Upper lobe of left lung (tissue), 6 donors: ENCODE data around the gene PIAS2. TPM values are rescaled to one million over a fixed set of nuclear protein-coding genes. Genes with fewer than 3 reads are reported as not detected.
"Not testable (repeated sequence)": the region's sequence is repeated elsewhere in the genome, so short reads cannot be mapped to it uniquely, and the experiment has no call there.

Experiments
- ATAC-seq, 2 donors: fragments of 200-7000 bp; cut with Tn5 transposase; one replicate each; pipeline ENCODE4 v1.9.1; 2022; ENCODE audit warnings: mild to moderate bottlenecking in 2 of 2, moderate library complexity in 2 of 2; ENCODE audit not compliant: low FRiP score in 2 of 2
- DNase-seq, 2 donors: peaks; one replicate each; pipeline ENCODE4 v3.0.0-alpha.2; 2019 to 2020
- H3K27ac ChIP-seq, 4 donors: fragments of 200-600 bp; sonication (generic); one replicate each; pipeline ENCODE4 v1.5.1; 2016 to 2019
- H3K27me3 ChIP-seq, 4 donors: fragments of 200-600 bp; sonication (generic); one replicate each; pipeline ENCODE4 v1.5.1; 2017 to 2019
- H3K36me3 ChIP-seq, 4 donors: fragments of 200-600 bp; sonication (generic); one replicate each; pipeline ENCODE4 v1.5.1; 2016 to 2019
- H3K4me1 ChIP-seq, 4 donors: fragments of 200-600 bp; sonication (generic); one replicate each; pipeline ENCODE4 v1.5.1; 2018 to 2019
- H3K4me3 ChIP-seq, 4 donors: fragments of 200-600 bp; sonication (generic); one replicate each; pipeline ENCODE4 v1.5.1; 2017 to 2019; ENCODE audit warnings: mild to moderate bottlenecking in 2 of 4, moderate library complexity in 1 of 4
- H3K9me3 ChIP-seq, 4 donors: fragments of 200-600 bp; sonication (generic); one replicate each; pipeline ENCODE4 v1.5.1; 2018 to 2019
- CTCF ChIP-seq, 6 experiments: fragments of 450-650 bp in 4 of 6; fragments of 200-600 bp in 2 of 6; sonication (generic) in 2 of 6; IDR thresholded peaks; one replicate each; pipeline ENCODE4 v1.5.1; 2016 to 2019; ENCODE audit warnings: antibody characterized with exemption in 6 of 6
- EP300 ChIP-seq, 4 donors: sonication (generic); formaldehyde crosslinking; IDR thresholded peaks; one replicate each; pipeline ENCODE4 v1.5.1; 2017; ENCODE audit warnings: antibody characterized with exemption in 4 of 4, control low read depth in 2 of 4
- POLR2A ChIP-seq, 4 donors: fragments of 450-650 bp; IDR thresholded peaks; one replicate each; pipeline ENCODE4 v1.5.1; 2016 to 2017; ENCODE audit warnings: antibody characterized with exemption in 4 of 4, mild to moderate bottlenecking in 2 of 4
- POLR2AphosphoS5 ChIP-seq, 2 donors: sonication (generic); formaldehyde crosslinking; IDR thresholded peaks; one replicate each; pipeline ENCODE4 v1.5.1; 2017; ENCODE audit warnings: antibody characterized with exemption in 2 of 2
- WGBS, 2 donors: methylation state at CpG; one replicate each; pipeline ENCODE4 v1.1.5; 2017 to 2018; 5-methylcytosine and 5-hydroxymethylcytosine counted together
- total RNA-seq, 6 donors: library from RNA; depleted of rRNA in 4 of 6; stranded (reverse); fragments of >200 nt in 4 of 6; gene quantifications; one replicate each; pipeline versions ENCODE4 v1.1.0 to v1.2.1, GENCODE V29; 2016 to 2021
- donor health status: DM: no; HTN: no; CAD: no; lungs with moderate emphysema.
- donor health status: DM: no; HTN: yes; CAD: no; lungs with severe emphysema.

Gene PIAS2
- total RNA-seq, 6 donors from 2014 or later: 18.4 to 33.5 (median 30.4) TPM

GRCh38 chr18:46833899-46834298, 83.4 kb downstream of the PIAS2 start:
- H3K4me1 ChIP-seq: no peaks in the 10 kb centered on the region
- ATAC-seq: no peak
- no peaks in the 10 kb centered on the region for H3K9me3 ChIP-seq
- H3K36me3 ChIP-seq: peaks cover 0 to 9% (median 3%) of the 10 kb centered on the region in 4 donors
- TF ChIP-seq CTCF (IDR thresholded peaks at IDR 0.05) (no peak), POLR2AphosphoS5 (IDR thresholded peaks at IDR 0.05) (no peak), POLR2A (IDR thresholded peaks at IDR 0.05) (no peak), EP300 (IDR thresholded peaks at IDR 0.05) (no peak)
- no peaks in the 10 kb centered on the region for H3K27me3 ChIP-seq
- DNase-seq: no peak
- WGBS, 2 donors: 97 to 98% methylated on average over 1 of the region's 1 CpG
- no peak overlapping the region for H3K4me3 ChIP-seq
- no peak overlapping the region for H3K27ac ChIP-seq

GRCh38 chr18:46832849-46833248, 84.5 kb downstream of the PIAS2 start:
- ATAC-seq (no peak), DNase-seq (no peak)
- 72 to 81% methylated on average over 2 of the region's 2 CpGs for WGBS, 2 donors
- H3K4me1 ChIP-seq: no peaks in the 10 kb centered on the region
- H3K9me3 ChIP-seq: no peaks in the 10 kb centered on the region
- TF ChIP-seq CTCF (IDR thresholded peaks at IDR 0.05) (no peak), POLR2A (IDR thresholded peaks at IDR 0.05) (no peak), EP300 (IDR thresholded peaks at IDR 0.05) (no peak), POLR2AphosphoS5 (IDR thresholded peaks at IDR 0.05) (no peak)
- H3K36me3 ChIP-seq: peaks cover 0 to 20% (median 5%) of the 10 kb centered on the region in 4 donors
- H3K27ac ChIP-seq: no peak overlapping the region
- H3K27me3 ChIP-seq: no peaks in the 10 kb centered on the region
- H3K4me3 ChIP-seq: no peak overlapping the region

GRCh38 chr18:46832422-46832821, 84.9 kb downstream of the PIAS2 start:
- ATAC-seq, H3K9me3 ChIP-seq: not testable (repeated sequence)
- peaks cover 0 to 24% (median 6%) of the 10 kb centered on the region in 4 donors for H3K36me3 ChIP-seq

GRCh38 chr18:46831434-46831833, 85.9 kb downstream of the PIAS2 start:
- Histone ChIP-seq H3K36me3 (peaks cover 0 to 34% (median 6%) of the 10 kb centered on the region in 4 donors), H3K9me3 (no peaks in the 10 kb centered on the region), H3K4me1 (no peaks in the 10 kb centered on the region), H3K4me3 (no peak overlapping the region), H3K27me3 (no peaks in the 10 kb centered on the region), H3K27ac (no peak overlapping the region)
- ATAC-seq (no peak), DNase-seq (no peak)
- TF ChIP-seq CTCF (IDR thresholded peaks at IDR 0.05) (no peak), POLR2A (IDR thresholded peaks at IDR 0.05) (no peak), POLR2AphosphoS5 (IDR thresholded peaks at IDR 0.05) (no peak)

More at GRCh38 chr18:46832422-46832821, 84.9 kb downstream of the PIAS2 start:
- H3K27me3 ChIP-seq, H3K4me3 ChIP-seq, DNase-seq, H3K4me1 ChIP-seq, H3K27ac ChIP-seq: not testable (repeated sequence)
- 91 to 94% methylated on average over 5 of the region's 5 CpGs for WGBS, 2 donors

- H3K4me3 ChIP-seq: no peak overlapping the region
- H3K9me3 ChIP-seq: no peaks in the 10 kb centered on the region
- ATAC-seq: no peak
- H3K36me3 ChIP-seq: peaks cover 0 to 32% (median 6%) of the 10 kb centered on the region in 4 donors
- H3K27ac ChIP-seq: no peak overlapping the region
- no peaks in the 10 kb centered on the region for H3K27me3 ChIP-seq
- no peaks in the 10 kb centered on the region for H3K4me1 ChIP-seq
- TF ChIP-seq POLR2AphosphoS5 (IDR thresholded peaks at IDR 0.05): no peak
- no peak for TF ChIP-seq CTCF (IDR thresholded peaks at IDR 0.05)
- TF ChIP-seq POLR2A (IDR thresholded peaks at IDR 0.05): no peak
- no peak for TF ChIP-seq EP300 (IDR thresholded peaks at IDR 0.05)
- no peak for DNase-seq
These were observed 86.7 kb downstream of the PIAS2 start for GRCh38 chr18:46830633-46831032.
